ENCODE data around the gene FBXW7. TPM values are rescaled to one million over a fixed set of nuclear protein-coding genes. Genes with fewer than 3 reads are reported as not detected.

FBXW7 gene
- polyA plus RNA-seq, 4 donors: 25.8 to 37.3 (median 32.0) TPM

GRCh38 chr4:152437561-152437960 is 98.3 kb downstream of the FBXW7 start:
- DNase-seq (ENCODE audit: low read depth in 4 of 4, low spot score in 2 of 4): no peak

- DNase-seq (ENCODE audit: low read depth in 4 of 4, low spot score in 2 of 4): no peak
Observed at GRCh38 chr4:152436384-152436783, 99.5 kb downstream of the FBXW7 start.

- no peak for DNase-seq (ENCODE audit: low read depth in 4 of 4, low spot score in 2 of 4)
Observed at GRCh38 chr4:152434011-152434410, 101.9 kb downstream of the FBXW7 start.

GRCh38 chr4:152431784-152432183 is 104.1 kb downstream of the FBXW7 start:
- no peak for DNase-seq (ENCODE audit: low read depth in 4 of 4, low spot score in 2 of 4)

GRCh38 chr4:152431291-152431690 is 104.6 kb downstream of the FBXW7 start:
- DNase-seq (ENCODE audit: low read depth in 4 of 4, low spot score in 2 of 4): no peak

- DNase-seq (ENCODE audit: low read depth in 4 of 4, low spot score in 2 of 4): no peak
Observed at GRCh38 chr4:152430507-152430906, 105.4 kb downstream of the FBXW7 start.

- no peak for DNase-seq (ENCODE audit: low read depth in 4 of 4, low spot score in 2 of 4)
Observed at GRCh38 chr4:152427981-152428380, 107.9 kb downstream of the FBXW7 start.

GRCh38 chr4:152424977-152425376 is 110.9 kb downstream of the FBXW7 start:
- DNase-seq (ENCODE audit: low read depth in 4 of 4, low spot score in 2 of 4): no peak

- DNase-seq (ENCODE audit: low read depth in 4 of 4, low spot score in 2 of 4): no peak
Observed at GRCh38 chr4:152424396-152424795, 111.5 kb downstream of the FBXW7 start.

GRCh38 chr4:152422817-152423320 is 113.0 kb downstream of the FBXW7 start:
- no peak for DNase-seq (ENCODE audit: low read depth in 4 of 4, low spot score in 2 of 4)

GRCh38 chr4:152421576-152421975 is 114.3 kb downstream of the FBXW7 start:
- no peak for DNase-seq (ENCODE audit: low read depth in 4 of 4, low spot score in 2 of 4)

GRCh38 chr4:152419809-152420208 is 116.1 kb downstream of the FBXW7 start:
- DNase-seq (ENCODE audit: low read depth in 4 of 4, low spot score in 2 of 4): no peak

GRCh38 chr4:152417673-152418072 is 118.2 kb downstream of the FBXW7 start:
- no peak for DNase-seq (ENCODE audit: low read depth in 4 of 4, low spot score in 2 of 4)

GRCh38 chr4:152415980-152416379 is 119.9 kb downstream of the FBXW7 start:
- DNase-seq (ENCODE audit: low read depth in 4 of 4, low spot score in 2 of 4): no peak

- no peak for DNase-seq (ENCODE audit: low read depth in 4 of 4, low spot score in 2 of 4)
Observed at GRCh38 chr4:152408514-152409327, 127.2 kb downstream of the FBXW7 start.

GRCh38 chr4:152401424-152401823 is 134.5 kb downstream of the FBXW7 start:
- DNase-seq (ENCODE audit: low read depth in 4 of 4, low spot score in 2 of 4): no peak

GRCh38 chr4:152399246-152399645 is 136.6 kb downstream of the FBXW7 start:
- DNase-seq (ENCODE audit: low read depth in 4 of 4, low spot score in 2 of 4): no peak

- no peak for DNase-seq (ENCODE audit: low read depth in 4 of 4, low spot score in 2 of 4)
Observed at GRCh38 chr4:152398060-152398459, 137.8 kb downstream of the FBXW7 start.

- no peak for DNase-seq (ENCODE audit: low read depth in 4 of 4, low spot score in 2 of 4)
Observed at GRCh38 chr4:152394791-152395190, 141.1 kb downstream of the FBXW7 start.

GRCh38 chr4:152392079-152392478 is 143.8 kb downstream of the FBXW7 start:
- DNase-seq (ENCODE audit: low read depth in 4 of 4, low spot score in 2 of 4): no peak

- no peak for DNase-seq (ENCODE audit: low read depth in 4 of 4, low spot score in 2 of 4)
Observed at GRCh38 chr4:152390216-152390615, 145.7 kb downstream of the FBXW7 start.

- DNase-seq (ENCODE audit: low read depth in 4 of 4, low spot score in 2 of 4): no peak
Observed at GRCh38 chr4:152389359-152389758, 146.5 kb downstream of the FBXW7 start.
